Right kidney (tissue), 9 donors: Measurements from ENCODE around the gene SREK1.
"Not testable (repeated sequence)": the region's sequence is repeated elsewhere in the genome, so short reads cannot be mapped to it uniquely, and the experiment has no call there.

Source experiments
- DNase-seq: peaks from one replicate; pipeline ENCODE4 v3.0.0-alpha.2; 2016
- long read RNA-seq, 8 donors: transcript quantifications; one replicate each; lab custom pipeline, GENCODE V29; 2026

Gene SREK1
- long read RNA-seq, donor 1, full-length matches to known transcripts = 14 of 20 reads
- long read RNA-seq, donor 1, partial matches to known transcripts = 6 of 20 reads
- long read RNA-seq, donor 1, other reads (novel, unspliced or antisense) = 0 of 20 reads
- long read RNA-seq, donor 2, partial matches to known transcripts = 0 of 7 reads
- long read RNA-seq, donor 2, other reads (novel, unspliced or antisense) = 0 of 7 reads
- long read RNA-seq, donor 3, full-length matches to known transcripts = 6 of 6 reads
- long read RNA-seq, donor 3, partial matches to known transcripts = 0 of 6 reads
- long read RNA-seq, donor 3, other reads (novel, unspliced or antisense) = 0 of 6 reads
- long read RNA-seq, donor 4, full-length matches to known transcripts = 24 of 35 reads
- long read RNA-seq, donor 4, partial matches to known transcripts = 11 of 35 reads
- long read RNA-seq, donor 4, other reads (novel, unspliced or antisense) = 0 of 35 reads
- long read RNA-seq, donor 5, full-length matches to known transcripts = 9 of 9 reads
- long read RNA-seq, donor 5, partial matches to known transcripts = 0 of 9 reads
- long read RNA-seq, donor 5, other reads (novel, unspliced or antisense) = 0 of 9 reads
- long read RNA-seq, donor 6, partial matches to known transcripts = 0 of 9 reads
- long read RNA-seq, donor 6, other reads (novel, unspliced or antisense) = 0 of 9 reads
- long read RNA-seq, donor 7, full-length matches to known transcripts = 27 of 55 reads
- long read RNA-seq, donor 7, partial matches to known transcripts = 28 of 55 reads
- long read RNA-seq, donor 7, other reads (novel, unspliced or antisense) = 0 of 55 reads
- long read RNA-seq, donor 8, full-length matches to known transcripts = 17 of 22 reads
- long read RNA-seq, donor 8, partial matches to known transcripts = 5 of 22 reads
- long read RNA-seq, donor 8, other reads (novel, unspliced or antisense) = 0 of 22 reads

DNA sequence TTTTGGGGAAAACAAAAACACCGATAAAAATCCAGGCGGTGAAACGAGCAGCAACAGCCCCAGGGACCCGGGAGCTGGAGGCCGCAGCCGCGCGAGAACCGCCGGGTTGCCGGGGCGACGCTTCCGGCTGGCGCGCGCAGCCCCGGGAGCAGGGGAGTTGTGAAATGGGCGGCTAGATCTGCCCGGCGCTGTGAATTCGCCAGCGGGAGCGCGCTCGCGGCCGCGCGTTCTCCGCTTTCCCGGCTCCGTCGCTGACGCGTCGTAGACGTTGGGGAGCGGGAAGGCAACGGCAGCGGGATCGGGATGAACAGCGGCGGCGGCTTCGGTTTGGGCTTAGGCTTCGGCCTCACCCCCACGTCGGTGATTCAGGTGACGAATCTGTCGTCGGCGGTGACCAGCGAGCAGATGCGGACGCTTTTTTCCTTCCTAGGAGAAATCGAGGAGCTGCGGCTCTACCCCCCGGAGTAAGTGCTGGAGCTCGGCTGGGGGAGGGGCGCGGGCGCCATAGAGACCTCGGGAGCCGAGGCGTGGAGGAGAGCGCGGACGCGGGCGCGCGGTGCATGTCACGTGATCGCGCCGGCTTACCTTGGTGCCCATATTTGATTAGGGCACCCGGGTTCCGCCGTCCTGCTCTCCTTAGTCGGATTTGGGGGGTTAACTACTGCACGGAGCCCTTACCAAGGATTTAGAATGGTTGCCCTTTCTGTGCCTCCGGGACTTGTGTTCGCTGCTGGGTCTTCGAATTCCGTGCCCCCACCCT lies at the start of gene SREK1:
SREK1 (plus strand) TSS at position 227 of the 760 bp plus-strand sequence; CDS start at position 304, 77 bp downstream.
- peak; percentile 99 for DNase-seq

DNA sequence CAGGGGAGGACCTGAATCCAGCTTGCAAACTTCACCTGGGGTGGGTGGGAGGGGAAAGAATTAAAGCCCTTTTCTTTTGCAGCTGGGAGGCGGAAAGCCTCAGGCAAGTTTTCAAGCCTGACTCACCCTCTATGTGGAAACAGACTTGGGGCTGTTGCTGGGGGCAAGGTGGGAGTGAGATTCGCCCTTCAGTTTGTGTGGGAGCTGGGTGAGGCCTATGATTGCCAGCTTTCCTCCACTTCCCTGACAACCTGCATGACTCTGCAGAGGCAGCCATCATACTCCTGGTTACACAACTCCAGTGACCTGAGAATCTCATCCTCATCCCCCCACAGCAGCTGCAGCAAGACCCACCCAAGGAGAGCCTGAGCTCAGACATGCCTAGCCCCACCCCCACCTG lies 43.2 kb upstream of the SREK1 start:
- DNase-seq = no peak

DNA sequence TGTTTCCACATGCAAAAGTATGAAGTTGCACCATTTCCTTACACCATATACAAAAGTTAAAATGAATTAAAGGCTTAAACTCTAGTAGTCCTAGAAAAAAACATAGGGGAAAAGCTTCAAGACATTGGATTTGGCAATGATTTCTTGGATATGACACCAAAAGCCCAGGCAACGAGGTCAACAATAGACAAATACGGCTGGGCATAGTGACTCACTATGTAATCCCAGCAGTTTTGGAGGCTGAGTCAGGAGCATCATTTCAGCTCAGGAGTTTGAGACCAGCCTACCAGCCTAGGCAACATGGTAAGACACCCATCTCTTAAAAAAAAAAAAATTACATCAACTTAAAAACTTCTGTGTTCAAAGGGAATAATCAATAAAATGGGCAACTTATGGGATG lies 30.9 kb upstream of the SREK1 start:
- no peak for DNase-seq

- DNase-seq = no peak
These were observed 25.8 kb upstream of the SREK1 start for GRCh38 chr5:66118304-66118703.

DNA sequence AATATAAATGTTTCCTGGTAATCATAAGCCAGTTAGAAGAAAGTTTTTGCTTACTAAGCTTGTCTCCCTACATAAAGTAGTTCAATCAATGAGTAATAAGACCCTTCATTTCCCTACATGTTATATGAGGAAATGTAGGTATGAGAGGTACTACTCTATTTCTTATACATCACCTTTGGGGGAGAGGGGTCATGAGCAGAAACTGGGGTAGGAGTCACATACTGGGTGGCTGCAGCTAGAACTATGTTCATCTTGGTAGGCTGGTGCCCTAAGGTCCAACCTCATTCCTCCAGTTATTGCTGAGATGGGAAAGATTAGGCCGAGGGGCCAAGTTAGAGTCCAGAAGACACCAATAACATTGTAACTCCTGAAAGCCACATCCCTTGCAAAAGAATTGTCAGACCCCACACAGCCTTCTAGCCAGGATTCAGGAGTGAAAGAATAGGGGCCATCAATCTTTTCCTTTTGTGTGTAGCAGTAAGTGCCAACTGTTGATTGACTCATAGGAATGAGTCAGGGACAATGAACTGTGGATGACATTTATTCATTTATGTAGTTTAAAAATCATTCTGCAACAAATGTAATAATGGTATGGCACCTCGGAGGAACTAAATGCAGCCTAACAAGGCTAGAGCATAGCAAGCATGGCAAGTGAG lies 21.6 kb upstream of the SREK1 start:
- no peak for DNase-seq

DNA sequence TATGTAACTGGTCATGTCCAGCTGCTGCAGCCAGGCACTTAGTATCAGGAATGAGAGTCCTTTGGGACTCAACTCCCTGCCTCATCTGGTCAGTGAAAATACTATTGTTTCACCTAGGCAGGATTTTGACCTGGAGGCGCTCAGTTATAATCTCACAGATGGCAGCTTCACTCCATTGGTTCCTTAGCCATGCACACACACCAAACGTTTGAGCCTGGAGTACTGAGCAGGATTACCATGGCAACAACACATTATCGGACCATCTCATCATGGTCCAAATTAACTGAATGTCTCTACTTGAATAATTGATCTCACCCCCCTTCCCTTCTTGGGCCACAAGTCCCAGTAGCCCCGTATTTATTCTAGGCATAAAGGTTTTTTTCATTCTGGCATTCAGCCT lies 15.0 kb upstream of the SREK1 start:
- no peak for DNase-seq

DNA sequence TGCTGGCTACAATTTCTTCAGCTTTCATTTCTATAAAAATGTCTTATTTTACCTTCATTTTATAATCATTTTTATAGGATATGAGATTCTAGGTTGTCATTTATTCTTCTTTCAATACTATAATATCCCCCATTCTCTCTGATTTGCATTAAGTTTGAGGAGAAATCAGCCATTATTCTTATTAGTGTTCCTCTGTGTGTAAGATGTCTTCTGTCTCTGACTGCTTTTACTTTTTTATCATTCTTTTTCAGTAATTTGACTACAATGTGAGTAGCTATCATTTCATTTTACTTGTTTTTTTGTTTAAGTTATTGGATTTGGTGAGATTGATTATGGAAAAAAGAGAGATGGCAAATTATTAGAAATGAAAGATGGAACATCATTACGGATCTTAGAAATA lies 13.6 kb upstream of the SREK1 start:
- DNase-seq = no peak

DNA sequence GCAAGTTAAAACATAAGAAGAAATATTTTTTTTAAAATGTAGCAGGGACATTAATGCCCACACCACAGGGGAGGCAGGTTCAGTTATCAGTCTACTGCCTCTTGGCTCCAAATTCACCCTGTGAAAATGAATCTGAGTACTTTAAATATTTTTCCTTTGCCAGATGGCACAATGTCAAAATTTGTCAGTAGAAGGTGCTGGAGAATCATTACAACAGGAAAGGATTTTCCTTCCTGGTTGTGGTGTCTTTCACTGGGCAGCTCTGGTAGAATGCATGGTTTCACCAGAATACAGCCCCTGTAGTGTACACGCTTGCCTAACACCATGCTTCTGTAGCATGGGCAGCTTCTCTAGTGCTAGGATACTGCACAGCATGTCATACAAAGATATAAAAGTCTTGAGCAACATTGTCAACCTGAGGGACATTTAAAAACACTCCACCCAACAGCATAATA lies 9.7 kb upstream of the SREK1 start:
- no peak for DNase-seq

DNA sequence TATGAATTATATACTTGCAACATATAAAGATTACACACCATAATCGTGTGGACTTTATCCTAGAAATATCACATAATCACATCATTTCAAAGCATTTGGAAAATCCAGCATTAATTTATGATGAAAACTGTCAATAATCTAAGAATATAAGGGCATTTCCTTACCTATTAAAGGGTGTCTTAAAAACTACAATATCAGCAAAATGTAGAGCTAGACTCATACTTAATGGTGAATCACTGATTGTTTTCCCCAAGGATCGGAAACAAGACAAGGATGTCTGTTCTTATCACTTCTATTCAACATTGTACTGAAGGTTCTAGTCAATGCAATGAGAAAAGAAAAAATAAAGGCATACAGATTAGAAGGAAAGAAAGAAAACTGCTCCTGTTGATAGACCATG lies 8.0 kb upstream of the SREK1 start:
- no peak for DNase-seq

- DNase-seq = not testable (repeated sequence)
These were observed 7.2 kb upstream of the SREK1 start for GRCh38 chr5:66136944-66137343.

DNA sequence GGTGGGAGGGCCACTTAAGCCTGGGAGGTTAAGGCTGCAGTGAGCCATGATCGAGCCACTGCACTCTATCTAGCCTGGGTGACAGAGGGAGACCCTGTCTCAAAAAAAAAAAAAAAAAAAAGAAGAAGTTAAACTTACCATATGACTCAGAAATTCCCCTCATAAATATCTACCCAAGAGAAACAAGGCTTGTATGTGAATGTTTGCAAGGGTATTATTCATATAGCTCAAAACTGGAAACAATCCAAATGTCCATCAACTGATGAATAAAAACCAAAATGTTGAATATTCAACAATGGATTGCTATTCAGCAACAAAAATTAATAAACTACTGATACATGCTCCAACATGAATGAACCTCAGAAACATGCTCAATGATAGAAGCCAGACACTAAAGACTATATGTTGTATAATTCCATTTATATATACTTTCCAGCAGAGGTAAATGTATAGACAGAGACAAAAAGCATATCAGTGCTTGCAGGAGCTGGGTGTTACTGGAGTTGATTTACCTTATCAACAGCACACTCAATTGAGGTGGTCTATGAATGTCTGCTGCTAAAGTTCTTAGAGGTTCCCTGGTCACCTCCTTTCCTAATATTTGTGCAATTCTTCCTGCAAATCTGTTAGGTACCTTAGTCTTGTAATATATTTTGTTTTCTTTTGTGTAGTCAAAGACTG lies 5.3 kb upstream of the SREK1 start:
- no peak for DNase-seq

DNA sequence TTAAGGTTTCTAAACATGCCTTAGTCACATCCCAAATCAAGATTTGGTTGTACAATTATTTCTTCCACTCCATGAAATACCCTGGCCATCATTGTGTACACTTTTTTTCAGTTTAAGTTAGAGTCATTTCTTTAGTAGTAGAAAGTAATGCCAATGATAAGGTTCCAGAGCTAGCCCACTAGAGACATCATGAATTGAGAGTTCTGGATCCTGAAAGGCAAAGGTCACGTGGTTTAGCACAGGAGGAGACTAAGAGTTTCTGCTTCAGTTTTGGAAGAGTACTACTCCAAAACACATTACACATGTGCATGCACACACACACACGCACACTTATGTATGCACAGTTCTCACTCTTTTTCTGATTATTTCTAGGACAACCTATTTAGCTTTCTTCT lies 4.8 kb upstream of the SREK1 start:
- no peak for DNase-seq

- DNase-seq = no peak
These were observed 1.7 kb upstream of the SREK1 start for GRCh38 chr5:66142417-66142816.

GRCh38 chr5:66143473-66144073 lies 527 bp upstream of the SREK1 start:
- no peak for DNase-seq

- peak; percentile 98 for DNase-seq
These were observed 812 bp downstream of the SREK1 start for GRCh38 chr5:66144834-66145390.

- DNase-seq = no peak
These were observed 1.6 kb downstream of the SREK1 start for GRCh38 chr5:66145737-66146136.

DNA sequence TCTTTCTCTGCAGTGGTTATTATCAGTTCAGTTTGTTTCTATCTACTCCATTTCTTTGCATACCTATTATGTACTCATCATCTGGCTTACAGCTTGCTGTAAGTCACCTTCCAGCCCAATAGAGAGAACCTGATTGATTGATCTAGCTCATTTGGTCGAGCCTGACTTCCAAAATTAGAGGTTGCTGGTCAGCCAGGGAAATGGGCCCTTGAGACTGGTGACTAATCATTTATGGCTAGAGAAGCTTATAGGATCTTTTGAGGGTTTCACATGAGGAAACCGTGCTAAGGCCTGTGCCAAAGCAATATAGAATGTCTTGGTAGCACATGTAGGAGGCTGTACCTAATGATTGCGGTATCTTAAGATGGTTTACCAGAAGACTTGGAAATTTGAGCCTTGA lies 5.8 kb downstream of the SREK1 start:
- DNase-seq = no peak

DNA sequence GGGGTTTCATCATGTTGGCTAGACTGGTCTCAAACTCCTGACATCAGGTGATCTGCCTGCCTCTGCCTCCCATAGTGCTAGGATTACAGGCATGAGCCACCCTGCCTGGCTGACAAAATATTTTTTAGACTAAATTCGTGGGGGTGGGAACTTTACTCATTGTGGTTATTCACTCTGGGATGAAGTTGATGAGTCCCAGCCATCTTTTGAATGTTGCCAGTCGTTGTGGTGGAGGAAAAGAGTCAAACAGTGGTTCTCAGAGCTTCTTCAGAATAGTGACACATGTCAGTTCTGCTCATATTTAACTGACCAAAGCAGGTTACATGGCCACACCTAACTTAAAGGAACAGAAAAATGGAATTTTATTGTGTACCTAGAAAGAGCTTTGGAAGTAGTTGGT lies 6.9 kb downstream of the SREK1 start:
- no peak for DNase-seq

GRCh38 chr5:66151491-66151890 lies 7.4 kb downstream of the SREK1 start:
- no peak for DNase-seq

DNA sequence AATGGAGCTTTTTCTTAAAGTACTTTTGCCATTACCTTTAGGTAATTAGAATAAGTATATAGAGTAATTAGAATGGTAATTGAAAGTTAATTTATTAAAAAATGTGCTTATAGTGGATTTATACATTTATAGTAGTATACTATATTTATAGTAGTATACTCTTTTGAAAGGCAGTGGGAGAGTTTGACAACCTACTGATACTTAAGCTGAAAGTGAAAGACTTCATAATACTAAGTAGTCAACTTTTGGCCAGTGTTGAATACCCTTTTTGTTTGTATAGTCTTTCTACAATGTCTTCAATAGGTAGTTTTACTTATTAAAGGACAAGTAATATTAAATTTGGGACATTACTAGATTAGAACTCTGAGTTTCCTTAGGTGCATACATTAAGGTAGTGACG lies 12.9 kb downstream of the SREK1 start:
- no peak for DNase-seq

DNA sequence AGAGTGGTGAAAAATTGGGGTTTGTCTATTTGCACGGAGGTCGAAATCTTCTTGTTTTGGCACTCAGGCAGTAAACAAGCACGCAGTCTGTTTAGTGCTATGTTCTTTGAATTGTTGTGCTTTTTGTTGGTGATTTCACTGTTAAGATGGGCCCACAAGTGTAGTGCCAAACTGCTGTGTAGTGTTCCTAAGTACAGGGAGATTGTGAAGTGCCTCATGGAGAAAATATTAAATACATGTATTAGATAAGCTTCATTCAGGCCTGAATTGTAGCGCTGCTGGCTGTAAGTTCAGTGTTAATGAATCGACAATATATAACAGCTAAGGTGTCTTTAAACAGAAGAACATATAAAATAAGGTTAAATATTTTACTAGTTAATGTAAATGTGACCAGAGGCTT lies 17.3 kb downstream of the SREK1 start:
- DNase-seq = no peak
